ENCODE measurements around the gene RXRA. TPM values are rescaled to one million over a fixed set of nuclear protein-coding genes. Genes with fewer than 3 reads are reported as not detected.

RXRA gene
- total RNA-seq: 34.7 TPM

GRCh38 chr9:134325813-134326723 is at the start of gene RXRA:
Gene RXRA, plus strand, starts transcription at chr9:134326455. Its CDS starts 177 bp downstream, at chr9:134326632.

Small RNAs within 50 kb of the gene (small RNA-seq; reads per million reads assigned to genes)
- not detected for gene MIR4669 (ENCODE audit: low replicate concordance)

Other genes starting within 250 kb of the RXRA start
- gene WDR5, start 190.4 kb upstream of the RXRA start, total RNA-seq: 19.3 TPM
- not detected for gene RNU6ATAC, start 161.9 kb upstream of the RXRA start, total RNA-seq

Measured in metanephros (tissue), 2 donors.